HG03354 (cell line): Measurements from ENCODE around the gene IGF2BP1.
"Not testable (repeated sequence)": the region's sequence is repeated elsewhere in the genome, so short reads cannot be mapped to it uniquely, and the experiment has no call there.

Source experiments
- ATAC-seq: cut with Tn5 transposase; IDR thresholded peaks from one replicate; pipeline ENCODE4 v1.9.1; 2021; ENCODE audit warnings: mild to moderate bottlenecking; ENCODE audit not compliant: unreplicated experiment, poor library complexity, severe bottlenecking

The IGF2BP1 gene

DNA sequence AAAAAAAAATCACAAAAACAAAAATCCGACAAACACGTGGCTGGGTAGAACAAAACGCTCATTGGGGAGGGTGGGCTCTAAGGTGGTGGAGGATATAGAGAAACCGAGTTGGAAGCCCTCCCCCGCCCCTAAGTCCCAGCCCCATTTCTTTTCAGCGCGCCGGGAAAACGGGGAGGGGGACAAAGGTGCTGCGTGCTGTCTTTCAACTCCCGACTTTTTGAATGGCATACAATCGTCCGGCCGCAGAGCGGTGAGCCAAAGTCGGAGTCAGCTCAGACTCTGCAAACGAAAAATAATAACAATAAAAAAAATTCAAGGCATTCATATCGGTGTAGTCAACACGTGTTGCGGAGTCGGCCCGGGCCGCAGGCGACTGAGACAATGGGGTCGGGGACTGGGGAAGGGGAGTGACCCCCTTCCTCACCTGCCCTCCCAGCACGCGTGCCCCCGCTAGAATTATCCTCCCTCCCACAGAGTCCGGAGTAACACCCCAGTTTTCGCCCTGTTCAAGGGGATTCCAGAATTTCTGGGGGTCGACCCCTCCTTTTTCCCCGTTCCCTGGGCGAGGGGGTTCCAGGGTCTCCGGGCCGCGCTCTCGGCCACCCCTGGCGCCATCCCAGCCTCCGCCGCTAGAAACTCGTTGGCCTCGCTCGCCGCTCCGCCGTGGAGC lies 1.7 kb upstream of the IGF2BP1 start:
- no peak for ATAC-seq

DNA sequence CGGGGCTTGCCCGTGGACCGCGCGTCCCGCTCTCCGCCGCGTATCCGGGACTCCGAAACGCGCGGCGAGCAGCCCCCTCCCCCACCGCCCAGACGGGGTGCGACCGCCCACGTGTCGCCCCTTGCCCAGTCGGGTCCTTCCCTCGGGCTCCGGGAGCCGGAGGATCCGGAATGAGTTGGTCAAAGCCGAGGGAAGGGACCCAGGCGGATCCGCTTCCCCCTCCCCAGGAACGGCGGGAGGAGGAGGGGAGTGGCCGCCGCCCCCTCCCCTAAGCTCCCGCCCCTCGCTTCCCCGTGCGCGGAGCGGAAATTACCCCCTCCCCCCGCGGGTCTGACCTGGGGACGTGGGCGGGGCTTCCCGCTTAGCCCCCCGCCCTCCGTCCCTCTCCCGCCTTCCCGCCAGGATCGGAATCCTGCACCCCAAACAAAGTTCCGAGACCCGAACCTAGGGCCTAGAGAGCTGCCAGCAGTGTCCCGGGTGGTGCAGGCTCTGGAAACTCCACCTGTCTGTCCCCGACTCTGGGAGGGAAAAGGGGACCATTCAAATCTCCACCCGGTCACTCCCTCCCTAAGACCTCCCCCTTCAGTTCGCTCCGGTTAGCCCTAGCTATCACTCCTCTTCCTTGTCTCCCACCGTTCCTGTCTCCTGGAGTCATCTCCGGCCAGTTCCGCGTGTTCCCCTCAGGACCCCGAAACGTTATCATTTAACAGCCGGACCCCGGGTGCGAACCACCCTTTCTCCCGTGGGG lies 1.0 kb upstream of the IGF2BP1 start:
- no peak for ATAC-seq

DNA sequence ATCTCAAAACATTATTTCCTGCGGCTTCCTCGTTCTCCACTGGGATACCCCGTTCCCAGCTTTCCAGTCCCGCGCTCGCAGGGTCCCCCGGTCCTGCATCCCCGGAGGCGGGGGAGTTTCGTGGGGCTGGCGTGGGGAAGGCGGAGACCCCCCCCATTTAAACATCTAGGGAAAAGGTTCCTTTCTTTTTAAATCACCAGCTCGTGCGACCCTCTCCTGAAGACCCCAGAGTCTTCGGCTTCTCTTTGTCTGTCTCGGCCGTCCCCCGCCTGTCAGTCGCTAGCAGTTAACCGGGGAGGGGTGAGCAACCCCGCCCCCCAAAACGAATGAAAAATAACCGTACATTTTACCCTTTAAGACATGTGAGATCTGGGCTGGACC lies 473 bp upstream of the IGF2BP1 start:
- ATAC-seq, result no peak

DNA sequence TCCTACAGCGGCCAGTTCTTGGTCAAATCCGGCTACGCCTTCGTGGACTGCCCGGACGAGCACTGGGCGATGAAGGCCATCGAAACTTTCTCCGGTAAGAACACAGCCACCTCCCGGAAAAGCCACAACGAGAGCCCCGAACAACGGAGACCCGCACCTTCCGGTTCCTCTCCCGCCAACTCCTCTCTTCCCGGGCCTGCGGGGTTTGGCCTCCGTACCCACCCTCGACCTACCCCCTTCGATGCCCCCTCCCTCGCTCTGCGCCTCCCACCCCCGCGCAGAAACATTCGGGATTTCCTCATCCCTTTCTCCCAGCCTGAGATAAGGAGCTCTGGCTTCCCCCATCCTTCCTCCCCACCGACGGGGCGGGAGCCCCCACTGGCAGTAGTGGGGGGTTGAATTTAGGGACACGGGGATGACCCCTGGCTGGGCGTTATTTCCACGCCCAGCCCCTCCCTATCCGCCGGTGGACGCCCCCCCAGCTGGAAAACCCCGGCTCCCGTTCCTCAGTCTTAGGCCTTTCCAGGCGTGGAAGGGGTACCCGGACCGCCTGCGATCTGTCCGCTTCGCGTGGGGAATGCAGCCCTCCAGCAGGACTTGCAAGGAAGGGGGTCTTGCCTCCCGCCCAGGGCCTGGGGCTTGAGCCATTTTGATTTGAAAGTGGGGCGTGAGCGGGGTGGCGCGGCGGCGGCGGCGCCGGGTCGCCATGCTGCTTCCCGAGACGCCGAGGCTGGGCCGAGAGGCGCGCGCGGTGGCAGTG lies 822 bp downstream of the IGF2BP1 start:
- no peak for ATAC-seq

DNA sequence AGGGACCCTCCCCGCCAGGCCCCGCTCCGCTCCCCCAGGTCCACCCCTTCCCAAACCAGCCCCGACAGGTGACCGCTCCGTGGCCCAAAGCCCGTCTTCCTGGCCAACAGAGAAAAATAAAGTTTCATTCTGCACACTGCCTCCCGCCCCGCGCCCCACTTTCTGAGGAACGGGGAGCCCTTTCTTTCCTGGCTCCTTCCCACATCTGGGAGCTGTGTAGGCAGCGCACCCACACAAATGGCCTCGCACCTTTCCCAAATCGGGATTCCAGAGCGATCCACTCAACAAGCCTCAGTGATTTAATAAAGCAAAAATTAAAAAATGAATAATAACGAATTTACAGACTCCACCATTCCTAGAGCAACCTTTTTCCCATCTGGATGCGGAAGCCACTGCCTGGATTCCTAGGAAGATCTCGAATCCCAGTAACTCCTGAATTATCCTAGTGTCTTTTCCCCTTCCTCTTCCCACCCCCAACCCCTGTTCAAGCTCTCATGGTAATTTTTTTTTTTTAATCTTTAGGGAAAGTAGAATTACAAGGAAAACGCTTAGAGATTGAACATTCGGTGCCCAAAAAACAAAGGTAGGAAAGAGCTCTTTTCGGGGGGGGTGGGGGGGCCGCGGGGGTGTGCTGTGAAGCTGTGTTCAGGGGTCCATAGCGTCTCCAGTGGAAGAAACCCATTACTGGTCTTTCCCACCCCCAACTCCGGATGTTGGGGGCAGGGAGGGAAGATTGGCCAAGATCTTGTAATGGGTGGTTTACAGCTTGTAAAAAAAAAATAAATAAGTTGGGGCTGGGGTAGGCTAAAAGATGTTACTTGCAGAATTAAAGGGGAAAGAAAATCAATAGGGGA lies 1.6 kb downstream of the IGF2BP1 start:
- no peak for ATAC-seq

DNA sequence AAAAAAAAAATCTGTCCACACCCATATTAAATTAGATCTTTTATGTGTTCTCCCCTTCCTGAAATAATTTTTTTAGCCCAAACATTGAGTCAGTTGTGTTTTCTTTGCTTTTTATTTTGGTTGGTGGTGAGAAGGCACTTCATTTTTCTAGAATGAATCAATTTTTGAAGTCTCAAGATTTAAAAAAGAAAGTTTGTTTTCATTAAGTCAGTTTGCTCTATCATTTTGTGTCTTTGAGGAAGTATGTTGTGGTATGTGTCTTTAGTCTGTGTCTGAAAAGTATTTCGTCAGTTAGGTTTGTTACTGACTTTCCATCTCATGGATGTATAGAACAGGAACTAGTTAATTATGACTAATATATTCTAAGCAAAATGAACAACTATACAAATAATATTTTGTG lies 3.8 kb downstream of the IGF2BP1 start:
- no peak for ATAC-seq

DNA sequence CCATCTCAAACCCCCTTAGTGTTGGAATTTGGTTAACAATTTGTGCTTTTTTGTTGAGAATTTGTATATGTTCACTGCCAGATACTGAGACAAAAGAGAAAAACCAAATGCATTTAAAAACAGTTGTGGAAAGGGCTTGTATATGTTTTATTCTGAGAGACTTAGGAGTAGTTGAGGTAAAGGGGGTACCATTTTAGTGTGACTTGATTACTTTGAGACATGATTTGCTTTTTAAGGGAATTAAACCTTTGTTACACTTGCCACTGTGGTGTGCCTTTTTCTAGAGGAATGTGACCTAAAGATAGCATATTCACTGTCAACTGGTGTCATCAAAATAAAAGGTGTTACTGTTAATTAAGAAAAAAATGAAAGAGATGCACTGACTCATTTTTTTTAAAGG lies 4.5 kb downstream of the IGF2BP1 start:
- ATAC-seq, result no peak

DNA sequence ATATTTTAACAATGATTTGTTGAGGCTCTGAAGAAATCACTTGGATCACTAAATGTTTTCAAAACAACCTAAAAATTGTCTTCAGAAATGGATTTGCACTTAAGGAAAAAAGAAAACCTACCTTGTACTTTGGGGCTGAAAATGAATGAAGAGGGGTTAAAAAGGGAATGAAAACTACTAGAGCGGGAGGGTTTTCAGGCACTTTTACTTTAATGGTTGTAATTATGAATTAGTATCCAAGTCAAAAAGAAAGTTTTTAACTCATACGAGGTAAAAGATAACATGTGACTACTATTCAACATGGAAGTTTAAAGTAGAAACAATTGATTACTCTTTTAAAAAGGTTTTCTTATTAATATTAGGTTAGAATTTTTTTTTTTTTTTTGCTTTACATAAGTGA lies 5.1 kb downstream of the IGF2BP1 start:
- ATAC-seq, result no peak

DNA sequence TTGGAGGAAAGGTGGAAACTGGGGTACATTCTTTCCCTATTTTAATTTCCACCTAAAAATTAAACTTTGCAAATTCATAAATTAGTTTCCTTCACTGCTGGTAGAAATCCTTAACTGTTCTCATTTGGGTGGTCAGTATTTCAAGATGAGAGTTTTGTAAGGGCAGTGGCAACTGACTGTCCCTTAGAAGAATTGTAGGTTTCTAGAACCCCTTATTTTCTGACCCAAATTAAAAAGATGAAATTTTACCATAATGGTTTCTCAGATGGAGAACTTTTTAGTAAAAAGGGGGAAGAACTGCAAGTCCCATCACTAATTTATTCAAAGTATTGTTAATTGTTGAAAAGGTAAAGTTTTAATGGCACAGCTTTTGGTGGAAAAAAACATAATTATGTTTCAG lies 5.6 kb downstream of the IGF2BP1 start:
- no peak for ATAC-seq

DNA sequence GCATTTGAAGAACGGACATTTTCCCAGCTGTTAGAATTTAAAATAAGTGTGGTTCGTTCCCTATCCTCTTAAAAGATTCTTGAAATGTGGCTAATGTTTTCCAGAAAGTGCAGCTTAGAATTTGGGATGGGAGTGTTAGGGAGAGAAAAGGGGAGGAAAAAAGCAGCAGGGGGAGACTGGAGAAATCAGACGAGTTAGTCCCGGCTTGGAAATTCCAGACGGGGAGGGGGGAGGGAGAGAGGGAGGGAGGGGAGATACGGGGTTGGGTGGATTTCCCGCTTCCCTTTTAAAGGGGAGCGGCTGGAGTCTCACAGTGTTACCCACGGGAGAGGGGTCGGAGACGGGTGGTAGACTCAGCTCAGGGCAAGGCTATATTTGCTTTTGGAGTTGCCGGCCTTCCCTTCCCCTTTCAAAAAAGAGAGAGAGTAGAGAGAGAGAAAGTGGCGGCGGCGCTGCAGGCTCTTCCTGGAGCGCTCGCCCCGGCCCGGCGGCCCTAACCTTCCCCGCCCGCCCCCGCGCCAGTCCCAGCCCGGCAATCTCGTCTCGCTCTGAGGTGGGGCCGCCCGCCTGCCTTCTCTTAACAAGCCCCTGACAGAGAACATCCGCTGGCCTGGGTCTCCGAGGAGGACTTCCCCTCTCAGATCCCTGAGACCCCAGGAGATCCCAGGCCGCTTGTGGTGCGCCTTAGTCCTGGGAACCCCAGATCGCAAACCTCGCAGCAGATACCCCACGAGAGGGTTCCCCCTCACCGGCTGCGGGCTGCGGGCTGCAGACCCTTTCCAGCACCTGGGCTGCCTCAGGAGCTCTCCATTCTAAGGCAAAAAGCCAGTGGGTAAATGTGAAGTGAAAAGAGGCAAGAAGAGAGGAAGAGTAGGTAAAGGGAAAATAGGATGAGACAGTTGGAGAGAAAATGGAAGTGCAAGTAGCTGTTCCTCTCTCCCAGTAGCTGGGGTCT lies 6.6 kb downstream of the IGF2BP1 start:
- no peak for ATAC-seq

DNA sequence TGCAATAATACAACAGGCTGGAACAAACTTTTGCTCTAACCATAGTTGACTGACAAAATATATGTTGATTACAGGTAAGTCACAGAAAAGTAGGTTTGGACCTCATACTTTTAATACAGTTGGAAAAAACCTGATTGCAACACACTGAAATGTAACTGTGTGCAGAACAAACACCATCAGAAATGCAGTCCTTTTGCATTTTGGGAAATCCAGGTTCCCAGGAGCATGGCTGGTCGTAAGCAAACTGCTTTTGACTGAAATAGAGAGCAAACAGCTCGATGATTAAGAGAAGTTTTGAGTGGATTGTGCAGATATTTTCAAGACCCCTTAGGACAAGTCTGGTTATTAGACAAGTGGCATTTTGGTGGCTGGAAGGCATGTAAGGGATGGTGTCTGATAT lies 8.0 kb downstream of the IGF2BP1 start:
- ATAC-seq, result no peak

DNA sequence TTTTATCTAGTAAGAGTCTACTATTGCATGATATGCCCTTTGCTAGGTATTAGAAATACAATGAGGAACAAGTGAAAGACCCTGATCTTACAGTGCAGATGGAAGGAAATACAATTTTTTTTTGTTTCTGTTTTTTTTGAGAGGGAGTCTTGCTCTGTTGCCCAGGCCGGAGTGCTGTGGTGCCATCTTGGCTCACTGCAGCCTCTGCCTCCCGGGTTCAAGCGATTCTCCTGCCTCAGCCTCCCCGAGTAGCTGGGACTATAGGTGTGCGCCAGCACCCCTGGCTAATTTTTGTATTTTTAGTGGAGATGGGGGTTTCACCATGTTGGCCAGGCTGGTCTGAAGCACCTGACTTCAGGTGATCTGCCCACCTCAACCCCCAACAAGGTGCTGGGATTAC lies 11.7 kb downstream of the IGF2BP1 start:
- ATAC-seq, result not testable (repeated sequence)

DNA sequence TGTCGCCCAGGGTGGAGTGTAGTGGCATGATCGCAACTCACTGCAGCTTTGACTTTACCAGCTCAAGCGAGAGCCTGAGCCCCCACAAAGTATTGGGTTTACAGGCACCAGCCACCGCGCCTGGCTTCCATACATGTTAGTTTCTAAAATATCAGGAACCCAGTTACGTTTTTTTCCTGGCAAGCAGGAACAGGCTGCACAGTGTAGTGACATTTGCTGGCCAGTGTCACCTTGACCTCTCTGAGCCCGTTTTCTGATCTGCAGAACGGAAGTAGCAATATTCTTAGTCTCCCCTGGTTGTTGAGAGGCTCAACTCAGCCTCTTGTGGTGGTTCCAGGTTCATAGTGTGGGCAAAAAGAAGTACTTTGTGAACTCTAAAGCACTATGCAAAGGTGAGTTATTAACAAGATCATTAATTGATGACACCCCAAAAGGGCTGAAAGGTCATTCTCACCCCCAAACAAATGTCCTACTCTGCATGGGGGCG lies 15.6 kb downstream of the IGF2BP1 start:
- ATAC-seq, result no peak

DNA sequence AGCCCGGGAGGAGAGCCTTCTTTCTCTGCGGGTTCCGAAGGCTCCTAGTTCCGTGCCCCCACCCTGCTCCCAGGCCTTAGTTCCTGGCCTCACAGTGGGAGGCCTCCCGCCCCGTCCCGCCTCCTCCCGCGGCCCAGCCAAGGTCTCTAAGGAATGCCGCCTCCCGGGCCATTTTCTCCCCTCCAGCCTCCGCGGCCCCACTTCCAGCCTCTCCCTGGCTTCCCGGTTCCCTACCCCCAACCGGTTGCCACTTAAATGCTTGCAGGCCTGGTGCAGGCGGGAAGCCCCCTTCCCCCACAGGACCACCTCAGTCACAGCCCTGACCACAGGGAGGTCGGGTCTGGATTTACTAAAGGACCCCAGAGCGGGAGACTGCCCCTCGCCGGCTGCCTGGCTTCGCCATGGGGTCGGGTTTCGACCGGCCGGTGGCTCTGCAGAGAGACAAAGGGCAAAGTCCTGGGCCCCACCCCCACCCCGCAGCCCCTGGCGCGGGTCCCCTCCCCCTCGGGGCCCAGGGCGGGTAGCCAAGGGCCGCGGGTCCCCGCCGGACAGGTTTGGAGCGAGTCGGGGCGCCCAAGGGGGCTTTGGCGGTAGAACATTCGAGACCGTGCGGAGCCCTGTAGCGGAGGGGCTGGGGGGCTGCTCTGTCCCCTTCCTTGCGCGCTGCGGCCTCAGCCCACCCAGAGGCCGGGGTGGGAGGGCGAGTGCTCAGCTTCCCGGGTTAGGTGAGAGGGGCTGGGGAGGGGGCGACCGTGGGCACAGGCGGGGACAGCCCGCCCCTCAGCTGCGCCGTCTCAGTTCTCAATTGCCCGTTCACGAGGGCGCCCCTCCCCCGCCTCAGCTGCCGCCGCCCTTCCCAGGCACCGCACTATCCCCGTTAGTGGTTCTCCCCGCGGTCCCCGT lies 16.4 kb downstream of the IGF2BP1 start:
- ATAC-seq, result no peak

DNA sequence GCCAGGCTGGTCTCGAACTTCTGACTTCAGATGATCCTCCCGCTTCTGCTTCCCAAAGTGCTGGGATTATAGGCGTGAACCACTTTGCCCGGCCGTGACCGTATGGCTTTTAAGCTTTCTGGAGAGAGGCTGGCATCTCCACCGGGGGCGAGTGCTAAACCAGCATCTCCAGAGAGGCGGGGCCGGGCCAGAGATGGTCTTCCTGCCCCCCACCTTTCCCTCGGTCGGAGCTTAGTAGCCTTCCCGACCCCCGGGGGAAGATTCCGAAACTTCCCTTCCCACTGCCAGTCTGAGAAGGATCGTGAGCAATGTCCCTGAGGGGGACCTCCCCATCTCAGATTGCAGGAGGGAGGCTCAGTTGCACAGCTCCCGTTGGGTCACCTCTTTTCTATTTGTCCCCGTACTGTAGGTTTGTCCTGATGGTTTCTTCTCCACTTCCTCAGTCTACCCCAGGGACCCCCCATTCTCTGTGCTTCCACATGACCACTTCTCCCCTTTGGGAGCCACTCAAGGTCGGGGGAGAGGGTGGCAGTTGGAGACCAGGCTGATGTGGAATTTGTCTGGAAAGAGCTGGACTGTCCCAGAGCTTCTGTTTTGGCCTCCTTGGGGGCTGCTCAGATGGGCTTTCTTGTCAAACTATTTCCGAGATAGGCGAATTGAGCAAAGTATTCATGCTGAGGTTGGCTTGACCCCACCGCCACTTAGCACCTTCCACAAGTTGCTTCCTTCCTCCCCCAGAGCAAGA lies 18.2 kb downstream of the IGF2BP1 start:
- no peak for ATAC-seq

DNA sequence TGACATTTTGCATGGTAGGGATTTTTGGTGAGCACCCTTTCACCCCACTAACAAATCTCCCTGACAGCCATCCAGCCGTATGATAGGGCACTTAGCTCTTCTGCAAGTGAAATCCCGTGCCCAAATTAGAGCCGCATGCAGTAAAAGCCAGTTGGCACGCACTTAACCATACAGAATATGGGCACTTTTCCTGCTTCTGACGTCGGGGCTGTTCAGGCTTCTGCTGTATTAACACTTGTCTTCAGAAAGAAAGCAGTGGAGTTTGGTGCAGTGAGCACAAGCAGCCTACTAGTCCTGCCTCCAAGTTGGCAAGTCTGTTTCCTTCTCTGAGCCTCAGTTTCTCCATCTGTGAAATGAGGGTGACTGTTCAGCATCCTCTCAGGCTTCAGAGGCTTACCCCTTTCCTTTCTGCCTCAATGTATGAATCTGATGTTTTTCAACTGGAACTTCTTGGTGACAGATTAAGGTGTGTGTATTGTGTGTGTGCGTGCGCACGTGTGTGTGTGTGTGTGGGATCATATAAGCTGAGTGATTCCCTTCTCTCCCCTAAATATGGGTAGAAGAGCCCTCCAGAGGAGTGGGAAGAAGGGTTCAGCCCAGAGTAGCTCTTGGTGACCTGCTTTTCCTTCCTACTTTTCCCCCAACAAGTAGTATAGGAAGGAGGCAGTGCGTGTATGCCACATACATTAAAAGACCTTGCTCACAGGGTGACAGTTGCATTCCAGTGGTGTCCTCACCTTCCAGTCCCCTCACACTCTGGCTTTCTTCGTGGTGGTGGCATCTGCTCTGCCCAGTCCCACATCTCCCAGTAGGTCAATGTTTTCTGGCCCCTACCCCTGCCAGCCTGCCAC lies 19.0 kb downstream of the IGF2BP1 start:
- no peak for ATAC-seq
